Suprapubic skin (tissue), 3 donors: ENCODE results near the gene PLA2G4F.

Experiments
- CTCF ChIP-seq, 2 donors: fragments of 200-600 bp in 1 of 2; fragments of 450-650 bp in 1 of 2; sonication (generic) in 1 of 2; IDR thresholded peaks; one replicate each; pipeline ENCODE4 v1.5.1; 2016 to 2019; ENCODE audit warnings: antibody characterized with exemption in 2 of 2, mild to moderate bottlenecking in 1 of 2, moderate library complexity in 1 of 2
- EP300 ChIP-seq: sonication (generic); formaldehyde crosslinking; IDR thresholded peaks from one replicate; pipeline ENCODE4 v1.6.1; 2017; ENCODE audit warnings: antibody characterized with exemption

GRCh38 chr15:42175671-42176070 lies 19.2 kb upstream of the PLA2G4F start:
- TF ChIP-seq CTCF (IDR thresholded peaks at IDR 0.05) (no peak), EP300 (no peak)
